Astrocyte (in vitro differentiated cells and primary cell): ENCODE results near the gene HEXD. TPM values are rescaled to one million over a fixed set of nuclear protein-coding genes. Genes with fewer than 3 reads are reported as not detected.

Experiments used
- DNase-seq: peaks from one replicate; pipeline ENCODE4 v3.0.0-alpha.2; 2010; ENCODE audit warnings: low read depth
- FAIRE-seq: peaks from 2 replicates; lab custom pipeline; 2011; peaks lifted over from hg19 to GRCh38; lab: Jason Lieb, UNC
- H2AFZ ChIP-seq: 2 replicates; pipeline ENCODE4 v1.6.0; 2012; ENCODE audit warnings: low read depth, low read length, inconsistent platforms
- H3K27ac ChIP-seq: 2 replicates; pipeline ENCODE4 v1.5.1; 2011; ENCODE audit warnings: low read depth, low read length, inconsistent platforms
- H3K27me3 ChIP-seq: 2 replicates; pipeline ENCODE4 v1.6.0; 2011; ENCODE audit warnings: low read length, inconsistent platforms; ENCODE audit not compliant: insufficient read depth
- H3K36me3 ChIP-seq: 2 replicates; pipeline ENCODE4 v1.5.1; 2011; ENCODE audit warnings: low read length, inconsistent platforms; ENCODE audit not compliant: insufficient read depth
- H3K4me1 ChIP-seq: 2 replicates; pipeline ENCODE4 v1.5.1; 2011; ENCODE audit warnings: low read length, inconsistent platforms; ENCODE audit not compliant: insufficient read depth
- H3K4me2 ChIP-seq: 2 replicates; pipeline ENCODE4 v1.6.0; 2012; ENCODE audit warnings: low read length, inconsistent platforms
- H3K4me3 ChIP-seq: 2 replicates; pipeline ENCODE4 v1.5.1; 2011; ENCODE audit warnings: low read depth, mild to moderate bottlenecking, low read length, inconsistent platforms; ENCODE audit not compliant: insufficient read depth
- H3K79me2 ChIP-seq: 2 replicates; pipeline ENCODE4 v1.6.0; 2012; ENCODE audit warnings: mild to moderate bottlenecking, low read length, inconsistent platforms; ENCODE audit not compliant: insufficient read depth
- H3K9ac ChIP-seq: 2 replicates; pipeline ENCODE4 v1.6.0; 2012; ENCODE audit warnings: mild to moderate bottlenecking, low read length, inconsistent platforms
- H3K9me3 ChIP-seq: 2 replicates; pipeline ENCODE4 v1.5.1; 2012; ENCODE audit warnings: low read depth, mild to moderate bottlenecking, low read length, inconsistent platforms; ENCODE audit not compliant: insufficient read depth
- H4K20me1 ChIP-seq: 2 replicates; pipeline ENCODE4 v1.6.0; 2012; ENCODE audit warnings: low read length, inconsistent platforms; ENCODE audit not compliant: insufficient read depth
- H3K27ac Mint-ChIP-seq: one replicate; pipeline ENCODE4 v1.8.0; 2021; ENCODE audit warnings: mild to moderate bottlenecking, mixed read lengths; ENCODE audit not compliant: unreplicated experiment
- H3K27me3 Mint-ChIP-seq: one replicate; pipeline ENCODE4 v1.8.0; 2021; ENCODE audit warnings: low read depth, mixed read lengths; ENCODE audit not compliant: unreplicated experiment
- H3K36me3 Mint-ChIP-seq: one replicate; pipeline ENCODE4 v1.8.0; 2021; ENCODE audit warnings: low read depth, mixed read lengths; ENCODE audit not compliant: unreplicated experiment
- H3K4me1 Mint-ChIP-seq: one replicate; pipeline ENCODE4 v1.8.0; 2021; ENCODE audit warnings: low read depth, mixed read lengths; ENCODE audit not compliant: unreplicated experiment
- H3K4me3 Mint-ChIP-seq: one replicate; pipeline ENCODE4 v1.8.0; 2021; ENCODE audit warnings: mild to moderate bottlenecking, moderate library complexity, mixed read lengths; ENCODE audit not compliant: unreplicated experiment
- H3K9me3 Mint-ChIP-seq: one replicate; pipeline ENCODE4 v1.8.0; 2021; ENCODE audit warnings: mild to moderate bottlenecking, mixed read lengths; ENCODE audit not compliant: unreplicated experiment
- CTCF ChIP-seq: IDR thresholded peaks from 2 replicates; pipeline ENCODE4 v1.5.1; 2011; ENCODE audit warnings: low read depth, mild to moderate bottlenecking, inconsistent platforms, low read length, moderate library complexity; ENCODE audit not compliant: insufficient read depth
- EZH2 ChIP-seq: IDR thresholded peaks from 2 replicates; pipeline ENCODE4 v1.6.1; 2012; ENCODE audit warnings: mild to moderate bottlenecking, low read length, inconsistent platforms; ENCODE audit not compliant: insufficient read depth
- total RNA-seq: library from RNA; stranded (reverse); gene quantifications from 2 replicates; pipeline ENCODE4 v1.2.1, GENCODE V29; 2021

Gene HEXD
- total RNA-seq, 1 donor from 2014 or later = 11.1 TPM

- no peaks in the 10 kb centered on the region for H3K9me3 Mint-ChIP-seq
- TF ChIP-seq CTCF (no peak), EZH2 (no peak)
- peaks cover 4% of the 10 kb centered on the region for H3K4me1 ChIP-seq
- peak overlapping the region; percentile 15 for H3K4me2 ChIP-seq
- no peak overlapping the region for H3K4me3 Mint-ChIP-seq
- no peak overlapping the region for H3K9ac ChIP-seq
- H3K27me3 ChIP-seq = no peaks in the 10 kb centered on the region
- H3K4me3 ChIP-seq = no peak overlapping the region
- H3K4me1 Mint-ChIP-seq = peaks cover 3% of the 10 kb centered on the region
- no peaks in the 10 kb centered on the region for H3K36me3 ChIP-seq
- no peak overlapping the region for H3K27ac ChIP-seq
- no peaks in the 10 kb centered on the region for H3K79me2 ChIP-seq
- no peak overlapping the region for H2AFZ ChIP-seq
- H4K20me1 ChIP-seq = no peaks in the 10 kb centered on the region
- FAIRE-seq (no peak), DNase-seq (no peak)
- no peaks in the 10 kb centered on the region for H3K9me3 ChIP-seq
- no peak overlapping the region for H3K27ac Mint-ChIP-seq
- peaks cover 1% of the 10 kb centered on the region for H3K27me3 Mint-ChIP-seq
- H3K36me3 Mint-ChIP-seq = peaks cover under 1% of the 10 kb centered on the region
Measured at GRCh38 chr17:82435103-82435502, 17.0 kb downstream of the HEXD start.

GRCh38 chr17:82435601-82436583 is 17.7 kb downstream of the HEXD start:
- peaks cover 3% of the 10 kb centered on the region for H3K4me1 Mint-ChIP-seq
- H3K27me3 ChIP-seq = no peaks in the 10 kb centered on the region
- H3K4me3 Mint-ChIP-seq = no peak overlapping the region
- DNase-seq (no peak), FAIRE-seq (no peak)
- H3K4me1 ChIP-seq = peaks cover 4% of the 10 kb centered on the region
- no peaks in the 10 kb centered on the region for H3K79me2 ChIP-seq
- H3K9ac ChIP-seq = no peak overlapping the region
- H3K9me3 Mint-ChIP-seq = no peaks in the 10 kb centered on the region
- H3K4me3 ChIP-seq = no peak overlapping the region
- H3K36me3 Mint-ChIP-seq = no peaks in the 10 kb centered on the region
- H3K27ac ChIP-seq = no peak overlapping the region
- no peak overlapping the region for H3K4me2 ChIP-seq
- no peak overlapping the region for H2AFZ ChIP-seq
- no peaks in the 10 kb centered on the region for H3K36me3 ChIP-seq
- H3K27me3 Mint-ChIP-seq = no peaks in the 10 kb centered on the region
- TF ChIP-seq CTCF = no peak
- TF ChIP-seq EZH2 = no peak
- no peaks in the 10 kb centered on the region for H3K9me3 ChIP-seq
- no peak overlapping the region for H3K27ac Mint-ChIP-seq
- H4K20me1 ChIP-seq = peaks cover 4% of the 10 kb centered on the region
